HG02970 (cell line): ENCODE measurements around the gene OVCA2.
A peak's percentile ranks its signal among the peaks of the same experiment; 100 is the strongest.

Experiments used
- ATAC-seq: cut with Tn5 transposase; IDR thresholded peaks from one replicate; pipeline ENCODE4 v1.9.1; 2021; ENCODE audit warnings: mild to moderate bottlenecking, moderate library complexity, moderate number of reproducible peaks; ENCODE audit not compliant: unreplicated experiment, low FRiP score

The OVCA2 gene

GRCh38 chr17:2041561-2042389 lies at the start of gene OVCA2:
Gene OVCA2, plus strand, starts transcription at chr17:2042022. Its CDS starts 26 bp downstream, at chr17:2042048.
- ATAC-seq, result peak; percentile 91

- ATAC-seq, result no peak
These were observed 49.3 kb upstream of the OVCA2 start for GRCh38 chr17:1992541-1992940.

- ATAC-seq, result no peak
These were observed 47.1 kb upstream of the OVCA2 start for GRCh38 chr17:1994707-1995106.

GRCh38 chr17:1995321-1995892 lies 46.4 kb upstream of the OVCA2 start:
- ATAC-seq, result no peak

- ATAC-seq, result no peak
These were observed 45.7 kb upstream of the OVCA2 start for GRCh38 chr17:1995907-1996799.

GRCh38 chr17:1996800-1997288 lies 45.0 kb upstream of the OVCA2 start:
- no peak for ATAC-seq

- no peak for ATAC-seq
These were observed 44.4 kb upstream of the OVCA2 start for GRCh38 chr17:1997289-1997926.

GRCh38 chr17:1997927-1998742 lies 43.7 kb upstream of the OVCA2 start:
- ATAC-seq, result no peak

GRCh38 chr17:1999557-2000251 lies 42.1 kb upstream of the OVCA2 start:
- ATAC-seq, result no peak

- ATAC-seq, result no peak
These were observed 39.0 kb upstream of the OVCA2 start for GRCh38 chr17:2002767-2003329.

GRCh38 chr17:2003525-2003924 lies 38.3 kb upstream of the OVCA2 start:
- ATAC-seq, result no peak

GRCh38 chr17:2004435-2004952 lies 37.3 kb upstream of the OVCA2 start:
- no peak for ATAC-seq

- no peak for ATAC-seq
These were observed 33.3 kb upstream of the OVCA2 start for GRCh38 chr17:2008332-2009126.

- ATAC-seq, result no peak
These were observed 32.1 kb upstream of the OVCA2 start for GRCh38 chr17:2009737-2010136.

- no peak for ATAC-seq
These were observed 30.1 kb upstream of the OVCA2 start for GRCh38 chr17:2011411-2012371.

- ATAC-seq, result no peak
These were observed 29.3 kb upstream of the OVCA2 start for GRCh38 chr17:2012499-2012898.
